HL-60/S4 treated with retinoic acid at 250 ng/mL for 4 days and 3 days (cell line): ENCODE results near the gene ARHGEF26.

ENCODE experiments used
- in situ Hi-C: fragments of 300-500 bp; cut with MboI; formaldehyde crosslinking; loops from 2 replicates; pipeline ENCODE4 v1.7.0; 2022; ENCODE audit warnings: low sequenced_read_pairs

Gene ARHGEF26

DNA sequence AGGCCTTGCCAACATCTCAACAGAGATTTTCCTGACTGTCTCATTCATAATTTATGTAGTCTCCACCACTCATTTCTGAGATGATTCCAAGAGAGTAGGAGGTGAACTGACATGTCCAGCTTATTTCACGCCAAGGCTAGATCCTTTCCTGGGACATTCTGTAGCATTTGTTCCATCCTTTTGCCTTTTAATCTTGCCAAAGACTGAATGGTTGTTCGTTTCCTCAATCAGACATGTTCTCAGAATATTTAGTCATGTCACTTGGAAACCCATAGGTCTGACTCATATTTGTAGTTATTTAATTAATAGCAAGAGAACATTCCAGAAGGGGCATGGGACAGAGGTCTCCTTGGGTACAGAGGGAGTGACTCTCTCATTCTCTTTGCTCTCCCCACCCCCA lies 122.2 kb downstream of the ARHGEF26 start:
- in situ Hi-C loops: no loop called here

GRCh38 chr3:154244644-154245043 lies 123.5 kb downstream of the ARHGEF26 start:
- in situ Hi-C loops: no loop called here

GRCh38 chr3:154247806-154248415 lies 126.7 kb downstream of the ARHGEF26 start:
- in situ Hi-C loops: no loop called here

DNA sequence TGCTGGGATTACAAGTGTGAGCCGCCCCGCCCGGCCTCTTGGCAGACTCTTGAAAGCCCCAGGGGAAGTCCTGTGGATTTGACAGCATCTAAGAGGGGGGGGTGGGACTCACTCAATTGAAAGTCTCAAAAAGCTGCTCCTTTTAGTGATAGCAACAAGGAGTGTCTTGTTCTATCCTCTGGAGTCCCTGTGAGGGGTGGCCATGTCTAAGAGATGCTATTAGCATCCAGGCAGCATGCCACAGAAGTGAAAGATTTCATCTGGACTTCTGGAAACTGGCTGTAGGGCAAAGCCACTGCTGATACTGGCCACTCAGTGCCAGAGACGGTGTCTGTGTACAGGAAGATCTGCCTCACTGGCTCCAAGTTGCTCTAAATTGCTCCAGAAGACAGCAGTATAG lies 129.1 kb downstream of the ARHGEF26 start:
- in situ Hi-C loops: no loop called here

- in situ Hi-C loops: no loop called here
Observed at GRCh38 chr3:154251610-154252009, 130.4 kb downstream of the ARHGEF26 start.

DNA sequence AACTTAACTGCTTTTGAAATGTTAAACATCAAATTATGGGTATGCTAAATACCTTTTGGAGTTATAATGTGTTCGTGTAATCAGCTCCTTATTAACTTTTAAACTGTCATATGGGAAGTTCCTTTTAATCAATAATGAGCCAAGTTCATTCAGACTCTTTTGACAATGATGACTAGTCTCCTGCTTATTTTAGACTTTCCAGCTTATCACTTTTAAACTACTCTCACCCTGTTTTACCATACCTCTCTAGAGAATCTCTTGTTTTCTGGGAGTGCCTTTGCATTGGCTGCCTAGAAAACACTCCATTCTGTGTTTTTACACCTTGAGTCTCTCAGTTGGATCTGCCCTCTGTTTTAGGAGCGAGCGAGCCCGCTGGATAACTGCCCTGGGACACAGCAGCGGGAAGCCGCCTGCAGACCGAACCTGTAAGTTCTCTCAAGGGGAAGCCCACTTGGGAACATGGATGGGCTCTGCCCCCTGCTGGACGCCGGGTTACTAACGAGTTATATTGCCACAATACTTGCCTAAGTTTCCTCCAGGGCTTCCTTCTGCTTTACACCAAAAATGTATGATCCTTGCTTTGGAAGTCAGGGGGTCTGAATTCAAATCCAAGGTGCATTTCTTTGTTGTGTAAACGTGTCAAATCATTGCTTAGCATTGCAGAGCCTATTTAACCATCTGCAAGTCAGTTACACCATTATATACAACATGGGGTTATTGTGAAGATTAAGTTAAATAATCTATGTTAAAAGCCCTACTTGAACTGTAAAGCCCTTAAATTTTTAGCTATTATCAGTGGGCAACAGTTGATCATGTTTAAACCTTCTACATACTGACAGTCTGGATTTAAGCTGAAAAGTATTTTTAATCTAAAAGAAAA lies 131.8 kb downstream of the ARHGEF26 start:
- in situ Hi-C loops: no loop called here

DNA sequence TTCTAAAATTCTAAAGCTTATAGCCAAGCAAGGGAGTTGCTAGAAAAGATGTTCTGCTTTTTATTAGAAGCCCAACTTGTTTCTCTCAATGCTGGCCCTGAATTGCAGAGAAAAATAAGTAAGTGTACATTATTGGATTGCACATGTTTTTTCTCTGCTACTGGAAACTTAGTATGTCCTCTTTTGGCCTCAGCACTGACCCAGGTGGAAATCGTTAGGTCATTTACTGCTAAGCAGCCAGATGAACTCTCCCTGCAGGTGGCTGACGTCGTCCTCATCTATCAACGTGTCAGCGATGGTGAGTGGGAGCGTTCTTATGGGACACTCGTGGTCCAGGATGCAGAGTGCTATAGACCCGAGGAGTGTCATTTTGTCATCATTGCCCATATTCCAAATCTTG lies 133.3 kb downstream of the ARHGEF26 start:
- in situ Hi-C loops: no loop called here

GRCh38 chr3:154273381-154273780 lies 152.2 kb downstream of the ARHGEF26 start:
- in situ Hi-C loops: no loop called here

- in situ Hi-C loops: no loop called here
Observed at GRCh38 chr3:154274348-154274747, 153.2 kb downstream of the ARHGEF26 start.

GRCh38 chr3:154275292-154275691 lies 154.1 kb downstream of the ARHGEF26 start:
- in situ Hi-C loops: no loop called here

DNA sequence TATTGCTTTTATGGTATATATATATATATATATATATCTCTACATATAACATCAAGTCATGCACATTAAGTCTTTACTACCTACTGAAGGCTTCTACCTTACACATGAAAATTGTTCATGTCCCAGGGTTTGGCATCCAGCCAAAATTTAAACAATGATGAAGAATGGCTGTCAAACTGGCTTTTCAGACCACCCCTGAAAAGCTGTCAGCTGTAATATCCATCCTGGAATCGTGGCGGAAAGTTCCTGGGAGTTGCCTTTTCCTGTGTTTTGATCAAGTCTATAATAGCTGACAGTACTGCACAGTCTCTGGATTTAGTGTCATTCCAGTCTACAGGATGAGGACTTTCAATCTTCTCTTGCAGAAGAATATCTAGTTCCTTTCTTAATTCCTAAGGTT lies 154.8 kb downstream of the ARHGEF26 start:
- in situ Hi-C loops: no loop called here

DNA sequence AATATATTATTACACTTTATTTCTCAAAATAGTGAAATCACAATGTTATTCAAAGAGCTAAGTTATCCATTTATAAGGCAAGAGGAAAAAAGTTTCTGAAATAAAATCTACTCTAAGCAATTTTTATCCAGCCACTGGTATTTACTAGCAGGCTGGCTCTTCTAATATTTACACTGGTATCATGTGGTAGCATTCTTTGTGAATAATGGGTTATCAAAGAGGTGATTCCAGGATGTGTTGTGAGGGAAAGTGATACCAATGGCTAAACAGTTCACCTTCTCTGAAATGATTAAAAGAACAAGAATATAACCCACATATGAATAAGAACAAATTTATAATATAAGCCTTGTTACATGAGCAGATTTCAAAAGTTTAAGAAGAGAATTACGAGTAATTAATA lies 159.0 kb downstream of the ARHGEF26 start:
- in situ Hi-C loops: no loop called here

DNA sequence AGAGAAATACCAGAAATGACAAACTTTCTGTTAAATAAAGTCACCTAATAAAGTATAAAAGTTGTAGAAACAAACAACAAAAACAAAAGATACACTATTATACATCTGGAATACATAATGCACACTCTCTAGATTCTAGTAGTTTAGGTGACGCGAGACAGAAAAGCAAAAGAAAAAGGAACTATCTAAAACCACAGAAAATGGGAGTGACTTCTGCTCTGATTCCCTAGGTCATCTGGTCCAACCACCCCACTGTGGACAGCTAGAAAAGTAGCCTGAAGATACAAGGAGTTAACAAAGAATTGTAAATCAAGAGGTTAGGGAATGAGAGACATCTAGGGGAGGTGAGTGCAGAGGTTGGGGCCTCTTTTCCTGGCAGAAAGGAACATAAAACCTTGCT lies 164.0 kb downstream of the ARHGEF26 start:
- in situ Hi-C loops: no loop called here

DNA sequence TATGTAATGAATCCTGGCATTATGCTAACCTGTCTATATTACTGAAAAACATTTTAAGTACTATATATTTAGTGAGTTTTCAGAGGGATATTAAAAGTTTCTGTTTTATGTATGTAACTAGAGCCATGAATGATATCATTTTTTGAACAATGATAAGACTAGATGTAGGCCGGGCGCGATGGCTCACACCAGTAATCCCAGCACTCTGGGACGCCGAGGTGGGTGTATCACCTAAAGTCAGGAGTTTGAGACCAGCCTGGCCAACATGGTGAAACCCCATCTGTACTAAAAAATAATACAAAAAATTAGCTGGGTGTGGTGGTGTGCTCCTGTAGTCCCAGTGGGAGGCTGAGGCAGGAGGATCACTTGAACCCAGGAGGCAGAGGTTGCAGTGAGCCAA lies 169.0 kb downstream of the ARHGEF26 start:
- in situ Hi-C loops: no loop called here

DNA sequence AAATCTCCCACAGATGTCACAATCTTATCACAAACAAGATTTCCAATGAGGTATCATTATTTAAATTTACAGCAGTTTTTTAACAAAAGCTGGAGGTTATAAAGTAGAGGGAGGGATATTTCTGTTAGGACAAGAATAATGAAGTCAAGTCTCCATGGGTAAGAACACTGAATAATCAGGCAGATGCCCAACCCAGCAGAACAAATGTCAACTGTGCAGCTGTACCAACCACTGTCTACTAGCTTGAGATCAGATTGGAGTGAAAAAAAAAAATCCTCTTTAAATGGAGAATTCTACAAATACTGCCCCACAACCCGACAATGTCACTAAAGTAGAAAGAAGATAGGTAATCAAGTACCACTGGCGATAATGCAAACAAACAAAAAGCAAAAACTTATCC lies 172.8 kb downstream of the ARHGEF26 start:
- in situ Hi-C loops: no loop called here

DNA sequence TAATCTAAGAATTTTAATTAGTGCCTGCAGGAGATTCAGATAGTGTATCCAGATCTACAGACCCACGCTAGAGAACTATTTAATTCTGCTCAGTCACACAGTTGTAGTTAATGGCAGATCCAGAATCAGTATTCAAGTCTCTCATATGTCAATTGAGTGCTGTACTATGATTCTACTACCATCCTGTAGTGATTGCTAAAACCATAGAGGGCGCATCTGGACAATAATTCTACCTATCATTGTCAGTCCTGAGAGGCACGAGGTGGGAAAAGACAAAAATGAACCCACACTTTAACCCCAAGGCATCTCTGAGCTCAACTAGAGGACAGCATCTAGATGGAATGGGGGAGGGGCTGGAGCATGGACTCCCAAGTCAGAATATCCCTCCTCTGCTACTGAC lies 180.4 kb downstream of the ARHGEF26 start:
- in situ Hi-C loops: no loop called here

DNA sequence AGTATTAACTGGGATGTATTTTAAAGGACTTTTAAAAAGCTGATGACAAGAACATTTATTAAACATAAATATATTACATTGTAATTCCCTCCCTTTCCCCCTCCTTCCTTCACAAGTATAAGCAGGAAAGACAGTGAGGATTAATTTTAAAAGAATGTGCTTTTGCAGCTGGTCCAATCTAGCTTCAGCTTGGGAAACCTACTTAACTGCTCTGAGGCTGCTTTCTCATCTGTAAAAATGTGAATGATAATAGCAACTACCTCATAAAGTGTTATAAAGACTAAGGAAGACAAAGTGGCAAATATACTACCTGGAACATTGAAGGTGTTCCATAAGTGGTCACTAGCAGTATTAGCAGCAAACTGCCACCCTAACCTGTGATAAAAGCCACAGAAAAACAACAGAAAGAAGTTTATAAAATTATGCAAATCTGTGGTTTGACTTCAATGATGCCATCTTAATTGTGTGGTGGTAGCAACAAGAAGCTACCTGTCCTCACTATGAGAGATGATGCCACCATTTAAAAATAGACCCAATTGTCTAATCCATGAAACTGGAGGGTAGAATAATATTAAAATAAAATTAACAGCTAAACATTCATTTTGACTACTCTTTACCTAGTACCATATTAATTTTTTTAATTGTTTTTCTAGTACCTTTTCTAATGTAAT lies 183.1 kb downstream of the ARHGEF26 start:
- in situ Hi-C loops: no loop called here

- in situ Hi-C loops: no loop called here
Observed at GRCh38 chr3:154304936-154305335, 183.7 kb downstream of the ARHGEF26 start.

- in situ Hi-C loops: no loop called here
Observed at GRCh38 chr3:154307363-154307762, 186.2 kb downstream of the ARHGEF26 start.
